Limb (tissue), 2 donors: ENCODE data around the gene RNF169.
"Not testable (repeated sequence)": the region's sequence is repeated elsewhere in the genome, so short reads cannot be mapped to it uniquely, and the experiment has no call there.

Experiments used
- DNase-seq, 2 donors: peaks; one replicate each; pipeline ENCODE4 v3.0.0-alpha.2; 2016; ENCODE audit errors: extremely low spot score in 2 of 2

Gene RNF169

DNA sequence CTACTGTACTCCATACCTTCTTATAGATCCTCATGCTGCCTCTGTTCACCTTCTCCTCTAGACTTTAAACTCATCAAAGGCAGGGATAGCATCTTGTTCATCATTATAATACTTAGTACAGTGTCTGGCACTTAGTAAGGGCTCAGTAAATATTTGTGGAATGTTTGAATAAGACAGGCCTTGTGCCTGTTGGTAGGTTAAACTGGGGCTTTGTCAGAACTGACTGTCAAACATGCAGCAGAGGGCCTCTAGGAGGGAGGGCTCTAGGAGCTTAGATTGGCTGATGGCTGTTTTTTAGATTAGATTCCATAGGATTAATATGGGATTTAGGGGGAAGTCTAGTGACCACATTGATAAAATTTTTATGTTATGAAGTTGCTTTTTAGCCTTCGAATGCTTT lies 70.8 kb downstream of the RNF169 start:
- no peak for DNase-seq

GRCh38 chr11:74820763-74821162 lies 72.1 kb downstream of the RNF169 start:
- no peak for DNase-seq

GRCh38 chr11:74822170-74822569 lies 73.5 kb downstream of the RNF169 start:
- DNase-seq = no peak

DNA sequence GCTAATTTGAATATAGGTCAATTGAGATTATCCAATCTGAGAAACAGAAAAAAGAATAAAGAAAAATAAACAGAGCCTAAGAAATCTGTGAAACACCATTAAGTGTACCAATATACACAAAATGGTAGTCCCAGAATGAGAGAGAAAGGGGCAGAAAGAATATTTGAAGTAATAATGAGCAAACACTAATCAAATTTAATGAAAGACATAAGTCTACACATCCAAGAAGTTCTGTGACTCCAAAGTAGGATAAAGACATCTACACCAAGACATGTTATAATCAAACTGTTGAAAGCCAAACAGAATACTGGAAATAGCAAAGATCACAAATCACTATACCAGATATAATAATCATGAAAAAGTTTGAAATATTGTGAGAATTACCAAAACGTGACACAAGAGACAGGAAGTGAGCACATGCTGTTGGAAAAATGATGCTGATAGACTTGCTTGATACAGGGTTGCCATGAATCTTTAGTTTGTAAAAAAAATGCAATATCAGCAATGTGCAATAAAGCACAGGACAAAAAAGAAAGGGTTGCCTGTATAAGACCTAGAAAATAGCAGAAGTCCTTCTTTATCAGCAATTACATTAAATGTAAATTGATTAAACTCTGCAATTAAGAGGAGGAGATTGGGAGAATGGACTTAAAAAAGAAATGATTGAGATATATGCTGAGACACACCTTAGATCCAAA lies 75.8 kb downstream of the RNF169 start:
- no peak for DNase-seq

- not testable (repeated sequence) for DNase-seq
Observed at GRCh38 chr11:74825596-74825995, 76.9 kb downstream of the RNF169 start.

- no peak for DNase-seq
Observed at GRCh38 chr11:74826901-74827300, 78.3 kb downstream of the RNF169 start.

DNA sequence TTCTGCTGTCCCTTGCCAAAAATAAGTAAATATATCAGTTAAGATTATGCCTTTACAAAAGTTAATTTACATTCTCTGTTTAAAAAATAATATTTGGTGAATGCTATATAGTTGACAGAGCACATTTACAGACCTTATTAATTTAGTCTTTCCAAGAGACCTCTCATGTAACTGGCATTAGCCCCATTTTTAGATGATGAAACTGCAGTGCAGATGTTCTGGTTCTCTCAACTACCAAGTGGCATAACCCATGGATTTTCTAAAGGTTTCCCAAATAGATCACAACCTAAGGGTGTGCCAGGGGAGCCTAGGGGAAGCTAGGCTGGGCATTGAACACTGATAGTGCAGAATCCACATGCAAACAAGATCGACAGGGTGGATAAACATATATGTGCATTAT lies 88.5 kb downstream of the RNF169 start:
- DNase-seq = no peak

- no peak for DNase-seq
Observed at GRCh38 chr11:74838188-74838587, 89.5 kb downstream of the RNF169 start.

GRCh38 chr11:74839446-74839845 lies 90.8 kb downstream of the RNF169 start:
- no peak for DNase-seq

- no peak for DNase-seq
Observed at GRCh38 chr11:74839971-74840370, 91.3 kb downstream of the RNF169 start.

GRCh38 chr11:74840486-74840885 lies 91.8 kb downstream of the RNF169 start:
- DNase-seq = no peak

DNA sequence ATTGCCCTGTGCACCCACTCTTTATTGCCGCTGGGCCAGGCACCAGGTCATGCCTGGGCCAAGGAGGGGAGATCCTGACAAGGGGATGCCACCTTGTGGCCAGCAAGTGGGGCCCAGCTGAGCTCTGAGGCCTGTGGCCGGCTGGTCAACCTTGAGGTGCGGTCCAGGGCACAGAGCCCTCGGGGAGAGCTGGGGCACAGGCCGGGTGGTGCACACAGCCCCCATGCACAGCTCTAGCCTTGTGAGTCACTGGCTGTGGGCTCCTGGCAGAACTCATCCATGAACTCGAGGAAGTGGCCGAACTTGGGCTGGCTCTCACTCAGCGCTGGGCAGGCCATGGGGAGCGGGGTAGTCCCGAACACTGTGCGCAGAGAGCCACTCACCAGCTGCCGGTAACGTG lies 94.3 kb downstream of the RNF169 start:
- no peak for DNase-seq

DNA sequence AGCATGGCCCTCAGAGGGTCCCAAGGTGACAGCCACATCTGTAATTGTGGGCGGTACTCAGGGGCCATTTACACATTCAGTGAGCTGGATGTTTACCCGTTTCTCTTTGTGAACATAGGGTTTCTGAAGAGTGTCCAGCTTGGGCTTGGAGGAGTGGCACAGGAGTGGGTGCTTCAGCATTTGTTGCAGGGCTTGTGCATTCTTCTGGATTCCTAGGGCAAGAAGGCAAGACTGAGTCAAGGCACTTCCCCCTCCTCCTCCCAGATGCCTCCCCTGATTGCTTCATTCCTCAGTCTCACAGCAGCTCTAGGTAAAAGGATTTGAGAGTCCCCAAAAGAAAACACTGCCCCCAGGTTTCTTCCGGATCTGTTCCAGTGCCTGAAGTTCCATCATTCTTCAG lies 95.4 kb downstream of the RNF169 start:
- no peak for DNase-seq

- no peak for DNase-seq
Observed at GRCh38 chr11:74844865-74845264, 96.2 kb downstream of the RNF169 start.

DNA sequence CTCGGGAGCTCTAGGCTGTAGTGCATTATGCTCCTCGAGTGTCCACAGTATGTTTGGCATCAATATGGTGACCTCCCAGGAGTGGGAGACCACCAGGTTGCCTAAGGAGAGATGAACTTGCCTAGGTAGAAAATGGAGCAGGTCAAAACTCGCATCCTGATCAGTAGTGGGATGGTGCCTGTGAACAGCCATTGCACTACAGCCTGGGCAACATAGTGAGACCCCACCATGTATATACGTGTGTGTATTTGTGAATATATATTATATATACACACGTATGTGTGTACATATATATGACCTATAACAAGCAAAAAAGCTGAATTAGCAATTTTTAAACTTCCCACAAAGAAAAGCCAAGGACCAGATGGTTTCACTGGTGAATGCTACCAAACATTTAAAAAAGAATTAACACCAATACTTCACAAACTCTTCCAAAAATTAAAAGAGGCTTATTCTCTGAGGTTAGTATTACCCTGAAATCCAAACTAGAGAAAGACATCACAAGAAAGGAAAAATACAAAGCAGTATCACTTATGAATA lies 97.4 kb downstream of the RNF169 start:
- no peak for DNase-seq

DNA sequence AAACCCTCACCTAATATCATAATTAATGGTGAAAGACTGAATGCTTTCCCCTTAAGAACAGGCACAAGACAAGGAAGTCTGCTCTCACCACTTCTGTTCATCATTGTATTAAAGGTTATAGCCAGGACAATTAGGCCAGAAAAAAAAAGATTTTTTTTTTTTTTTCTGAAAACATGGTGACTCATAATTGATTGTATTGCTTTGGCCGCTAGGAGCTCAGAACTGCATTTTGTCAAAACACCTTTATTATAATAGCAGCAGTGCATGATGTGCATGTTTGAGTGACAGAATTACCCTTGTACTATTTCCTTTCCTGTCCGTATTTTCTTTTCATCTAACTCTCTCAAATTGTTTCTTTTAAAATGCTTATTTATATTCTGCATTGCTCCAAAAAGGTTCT lies 98.1 kb downstream of the RNF169 start:
- no peak for DNase-seq

GRCh38 chr11:74847395-74847794 lies 98.7 kb downstream of the RNF169 start:
- DNase-seq = no peak

DNA sequence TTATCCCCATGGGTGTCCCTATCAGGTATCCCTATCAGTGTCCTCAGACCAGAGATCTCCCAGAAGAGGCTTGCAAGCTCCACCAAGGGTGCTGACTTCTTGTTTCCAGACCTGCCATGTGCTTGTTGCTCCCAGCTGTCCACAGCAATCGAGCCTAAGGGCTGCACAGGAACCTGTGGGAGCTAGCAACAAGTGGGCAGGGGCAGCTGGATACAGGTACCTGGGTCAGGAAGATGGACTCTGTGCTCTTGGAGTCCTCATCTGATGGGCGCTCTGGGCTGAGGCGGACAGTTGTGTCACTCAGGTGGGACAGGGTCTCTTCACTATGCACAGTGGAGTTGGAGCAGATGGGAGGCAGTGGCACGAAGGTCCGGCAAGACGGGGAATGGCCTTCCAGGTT lies 99.2 kb downstream of the RNF169 start:
- no peak for DNase-seq

DNA sequence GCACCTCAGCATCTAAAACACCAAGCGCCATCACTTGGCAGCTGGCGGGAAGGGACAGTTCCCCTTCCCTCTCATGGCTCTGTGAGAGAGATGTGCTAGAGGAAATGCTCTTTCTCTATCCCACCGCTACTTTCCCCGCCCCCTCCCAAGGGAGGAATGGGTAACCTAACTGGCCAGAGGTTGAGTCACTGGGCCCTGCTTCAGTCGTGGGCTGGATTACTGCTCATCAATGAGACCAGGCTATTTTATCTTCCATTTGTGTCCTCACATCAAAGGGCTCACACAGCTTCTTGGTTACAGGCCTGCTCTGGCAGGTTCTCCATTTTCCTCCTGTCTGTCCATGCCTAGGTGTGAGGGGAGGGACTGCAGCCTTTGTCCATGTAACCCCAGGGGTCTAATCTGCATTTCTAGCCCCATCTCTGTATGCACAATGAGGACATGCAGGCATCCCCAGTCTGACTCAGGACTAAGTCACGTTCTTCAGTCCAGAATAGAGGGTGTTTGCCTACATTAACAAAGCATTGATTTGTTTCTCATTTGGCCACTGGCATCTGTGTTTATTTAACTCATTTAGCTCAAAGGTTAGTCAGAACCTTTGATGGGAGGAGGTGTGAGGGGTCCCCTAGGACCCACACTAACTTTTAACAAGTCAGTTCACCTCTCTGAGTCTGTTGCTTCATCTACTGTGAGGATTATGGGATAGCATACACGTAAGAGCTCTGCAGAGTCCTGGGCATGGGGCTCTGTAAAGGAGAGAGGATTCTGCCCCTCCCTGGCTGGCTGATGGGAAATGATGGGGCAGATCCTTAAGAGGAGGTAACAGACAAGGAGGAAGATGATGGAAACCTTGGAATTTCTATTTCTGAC lies 101.1 kb downstream of the RNF169 start:
- no peak for DNase-seq

DNA sequence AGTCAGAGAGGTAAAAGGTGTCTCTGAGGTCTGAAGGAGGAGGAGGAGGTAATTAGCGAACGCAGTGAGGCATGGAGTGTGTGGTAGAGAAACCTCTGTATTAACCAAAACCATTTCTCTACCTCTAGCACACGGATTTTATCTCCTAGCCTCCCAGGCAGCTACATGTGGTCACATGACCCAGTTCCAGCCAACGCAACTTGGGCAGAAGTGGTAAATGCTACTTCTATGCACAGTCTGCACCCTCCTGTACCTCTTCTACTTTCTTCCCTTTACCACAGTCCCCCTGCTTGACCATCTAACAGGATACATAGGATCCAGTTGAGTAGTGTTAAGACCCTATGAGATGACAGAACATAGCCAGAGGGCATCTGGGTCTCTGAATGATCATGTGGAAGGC lies 104.6 kb downstream of the RNF169 start:
- no peak for DNase-seq

GRCh38 chr11:74860743-74861142 lies 112.1 kb downstream of the RNF169 start:
- no peak for DNase-seq

DNA sequence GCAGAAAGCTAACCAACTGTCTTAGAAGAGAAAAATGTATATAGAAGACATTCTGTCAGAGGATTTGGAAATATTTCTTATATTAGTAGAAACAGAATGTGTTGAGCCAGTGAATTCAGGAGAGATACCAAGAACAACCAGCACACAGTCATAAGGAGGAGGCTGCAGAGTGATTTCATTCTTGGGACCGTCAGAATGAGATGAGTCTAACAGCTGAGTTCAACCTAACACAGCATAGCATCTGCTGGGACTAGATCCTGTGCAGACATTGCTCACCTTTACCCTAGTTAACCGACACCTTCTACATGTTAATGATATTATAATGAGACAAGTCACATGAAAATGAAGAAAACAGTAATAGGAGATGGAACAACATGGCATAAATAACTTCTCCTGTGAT lies 114.8 kb downstream of the RNF169 start:
- DNase-seq = no peak

GRCh38 chr11:74866557-74866956 lies 117.9 kb downstream of the RNF169 start:
- no peak for DNase-seq
